HL-60 (cell line): ENCODE measurements around the gene PAPPA2.

ENCODE experiments used
- DNase-seq, 2 experiments: peaks; one replicate each; pipeline ENCODE4 v3.0.0-alpha.2; 2010 to 2020; ENCODE audit warnings: low read depth in 1 of 2, low spot score in 1 of 2
- H3K27ac ChIP-seq: fragments of 250-450 bp; sonication (Bioruptor Pico); replicated peaks from 2 replicates; pipeline ENCODE4 v1.5.1; 2020; ENCODE audit warnings: mild to moderate bottlenecking, moderate library complexity
- H3K27me3 ChIP-seq: fragments of 250-450 bp; sonication (Bioruptor Pico); 2 replicates; pipeline ENCODE4 v1.5.1; 2021; ENCODE audit warnings: mild to moderate bottlenecking, moderate library complexity; ENCODE audit not compliant: insufficient read depth, poor library complexity, severe bottlenecking
- H3K4me3 ChIP-seq: replicated peaks from 2 replicates; pipeline ENCODE4 v1.5.1; 2011; ENCODE audit warnings: mild to moderate bottlenecking, control low read depth, low read length; ENCODE audit not compliant: insufficient read depth
- CTCF ChIP-seq: IDR thresholded peaks from one replicate; pipeline ENCODE4 v1.5.1; 2011; ENCODE audit warnings: low read length, control low read depth, inconsistent platforms; ENCODE audit not compliant: insufficient read depth
- GABPA ChIP-seq: IDR thresholded peaks from 2 replicates; pipeline ENCODE4 v1.6.1; 2012; ENCODE audit warnings: low read depth
- POLR2AphosphoS5 ChIP-seq: IDR thresholded peaks from 2 replicates; pipeline ENCODE4 v1.6.1; 2012; ENCODE audit warnings: low read depth
- REST ChIP-seq: IDR thresholded peaks from 2 replicates; pipeline ENCODE4 v1.6.1; 2012; ENCODE audit warnings: low read depth; ENCODE audit not compliant: insufficient replicate concordance
- SPI1 ChIP-seq: IDR thresholded peaks from 2 replicates; pipeline ENCODE4 v1.6.1; 2012; ENCODE audit warnings: low read depth, mild to moderate bottlenecking, borderline replicate concordance

Gene PAPPA2

GRCh38 chr1:176517484-176517883, 54.5 kb downstream of the PAPPA2 start:
- H3K27me3 ChIP-seq = no peaks in the 10 kb centered on the region
- H3K4me3 ChIP-seq = no peak overlapping the region
- TF ChIP-seq SPI1 (no peak), REST (no peak), POLR2AphosphoS5 (no peak), CTCF (no peak), GABPA (no peak)
- no peak for DNase-seq
- H3K27ac ChIP-seq = no peak overlapping the region

- Histone ChIP-seq H3K27ac (no peak overlapping the region), H3K4me3 (no peak overlapping the region), H3K27me3 (no peaks in the 10 kb centered on the region)
- no peak for TF ChIP-seq REST
- TF ChIP-seq SPI1 = no peak
- TF ChIP-seq GABPA = no peak
- TF ChIP-seq CTCF = no peak
- no peak for TF ChIP-seq POLR2AphosphoS5
- no peak for DNase-seq
These were observed 58.2 kb downstream of the PAPPA2 start for GRCh38 chr1:176521211-176521610.

GRCh38 chr1:176522310-176522845, 59.4 kb downstream of the PAPPA2 start:
- TF ChIP-seq POLR2AphosphoS5 (no peak), REST (no peak), CTCF (no peak), SPI1 (no peak), GABPA (no peak)
- DNase-seq = no peak
- no peak overlapping the region for H3K27ac ChIP-seq
- no peak overlapping the region for H3K4me3 ChIP-seq
- H3K27me3 ChIP-seq = no peaks in the 10 kb centered on the region
